Liver (tissue), 9 donors: ENCODE results near the gene PPM1E. TPM values are rescaled to one million over a fixed set of nuclear protein-coding genes. Genes with fewer than 3 reads are reported as not detected.

ENCODE experiments used
- DNase-seq: peaks from one replicate; pipeline ENCODE4 v3.0.0-alpha.2; 2017; ENCODE audit warnings: low spot score
- H3K27ac ChIP-seq, 2 donors: one replicate each; pipeline ENCODE4 v1.7.0; 2013; ENCODE audit warnings: inconsistent platforms in 2 of 2, low read length in 2 of 2, control low read depth in 1 of 2, low read depth in 1 of 2, mild to moderate bottlenecking in 1 of 2
- H3K27me3 ChIP-seq, 4 donors: one replicate each; pipeline versions ENCODE4 v1.6.1 to v1.7.0; 2013; ENCODE audit warnings: low read length in 3 of 4, inconsistent platforms in 1 of 4, mild to moderate bottlenecking in 1 of 4, moderate library complexity in 1 of 4; ENCODE audit not compliant: control insufficient read depth in 4 of 4, insufficient read depth in 4 of 4
- H3K36me3 ChIP-seq, 4 donors: one replicate each; pipeline versions ENCODE4 v1.6.1 to v1.7.0; 2013; ENCODE audit warnings: low read length in 3 of 4, mild to moderate bottlenecking in 3 of 4, low read depth in 1 of 4, moderate library complexity in 1 of 4; ENCODE audit not compliant: control insufficient read depth in 4 of 4, insufficient read depth in 3 of 4
- H3K4me1 ChIP-seq, 4 donors: one replicate each; pipeline versions ENCODE4 v1.6.1 to v1.7.0; 2013; ENCODE audit warnings: low read length in 3 of 4, mild to moderate bottlenecking in 3 of 4, moderate library complexity in 1 of 4; ENCODE audit not compliant: control insufficient read depth in 4 of 4, insufficient read depth in 4 of 4
- H3K4me3 ChIP-seq, 3 donors: one replicate each; pipeline versions ENCODE4 v1.6.1 to v1.7.0; 2013; ENCODE audit warnings: low read length in 3 of 3, control low read depth in 1 of 3, low read depth in 1 of 3, mild to moderate bottlenecking in 1 of 3
- H3K9ac ChIP-seq, 2 donors: one replicate each; pipeline ENCODE4 v1.7.0; 2013; ENCODE audit warnings: low read length in 2 of 2, mild to moderate bottlenecking in 2 of 2, moderate library complexity in 2 of 2, control low read depth in 1 of 2, low read depth in 1 of 2
- H3K9me3 ChIP-seq, 4 donors: one replicate each; pipeline versions ENCODE4 v1.6.1 to v1.7.0; 2013; ENCODE audit warnings: low read length in 3 of 4; ENCODE audit not compliant: control insufficient read depth in 4 of 4
- EGR1 ChIP-seq, 2 donors: IDR thresholded peaks; 2 replicates each; pipeline ENCODE4 v1.6.1; 2016 to 2018; ENCODE audit warnings: antibody characterized with exemption in 2 of 2, low read depth in 2 of 2
- FOXA1 ChIP-seq: IDR thresholded peaks from 2 replicates; pipeline ENCODE4 v1.6.1; 2016; ENCODE audit warnings: antibody characterized with exemption
- GABPA ChIP-seq, 2 donors: IDR thresholded peaks in 1 of 2; conservative IDR thresholded peaks in 1 of 2; 2 replicates each; pipeline ENCODE4 v1.6.1; 2016; ENCODE audit warnings: antibody characterized with exemption in 2 of 2, mild to moderate bottlenecking in 1 of 2, moderate library complexity in 1 of 2
- HNF4A ChIP-seq, 2 donors: conservative IDR thresholded peaks; 2 replicates each; pipeline ENCODE4 v1.6.1; 2016; ENCODE audit warnings: antibody characterized with exemption in 2 of 2, mild to moderate bottlenecking in 2 of 2
- HNF4G ChIP-seq: IDR thresholded peaks from 2 replicates; pipeline ENCODE4 v1.6.1; 2016; ENCODE audit warnings: antibody characterized with exemption
- JUND ChIP-seq, 2 donors: IDR thresholded peaks; 2 replicates each; pipeline ENCODE4 v1.6.1; 2016; ENCODE audit warnings: antibody characterized with exemption in 2 of 2
- NR2F2 ChIP-seq: IDR thresholded peaks from 2 replicates; pipeline ENCODE4 v1.6.1; 2016; ENCODE audit warnings: antibody characterized with exemption
- RAD21 ChIP-seq, 2 donors: IDR thresholded peaks; 2 replicates each; pipeline ENCODE4 v1.6.1; 2016; ENCODE audit warnings: antibody characterized with exemption in 2 of 2, mild to moderate bottlenecking in 2 of 2
- RXRA ChIP-seq, 2 donors: IDR thresholded peaks; 2 replicates each; pipeline ENCODE4 v1.6.1; 2017 to 2018; ENCODE audit warnings: antibody characterized with exemption in 2 of 2, mild to moderate bottlenecking in 1 of 2
- TAF1 ChIP-seq: conservative IDR thresholded peaks from 2 replicates; pipeline ENCODE4 v1.6.1; 2016; ENCODE audit warnings: antibody characterized with exemption, mild to moderate bottlenecking
- YY1 ChIP-seq: IDR thresholded peaks from 2 replicates; pipeline ENCODE4 v1.6.1; 2016; ENCODE audit warnings: antibody characterized with exemption, mild to moderate bottlenecking
- WGBS: extraction: QIAGEN DNeasy Blood & Tissue Kit; methylation state at CpG from one replicate; pipeline ENCODE4 v1.1.7; 2013; 5-methylcytosine and 5-hydroxymethylcytosine counted together
- polyA plus RNA-seq, 2 donors: library from polyadenylated mRNA; stranded (reverse) in 1 of 2; unstranded in 1 of 2; fragments of 200-250 nt in 1 of 2; fragments of >200 nt in 1 of 2; fragmentation: Nextera tagmentation in 1 of 2; extraction: Ambion mirVana in 1 of 2; gene quantifications; one replicate each; pipeline versions ENCODE4 v1.2.1 to v1.2.3, GENCODE V29; 2013 to 2015
- total RNA-seq, 2 donors: library from RNA; depleted of rRNA; stranded (reverse); fragments of >200 nt; gene quantifications; one replicate each; pipeline ENCODE4 v1.2.3, GENCODE V29; 2014
- TF ChIP-seq, protein P1 (sequence below): IDR thresholded peaks from 2 replicates; pipeline ENCODE4 v1.6.1; 2016; ENCODE audit warnings: antibody characterized with exemption
- TF ChIP-seq, protein P2 (sequence below): IDR thresholded peaks from 2 replicates; pipeline ENCODE4 v1.6.1; 2016; ENCODE audit warnings: antibody characterized with exemption, mild to moderate bottlenecking
- TF ChIP-seq, protein P3 (sequence below): fragments of 150-350 bp; IDR thresholded peaks from 2 replicates; pipeline ENCODE4 v1.5.1; 2017; ENCODE audit warnings: improper control_type of control experiment, low read depth, low read length; ENCODE audit not compliant: missing input control
- TF ChIP-seq, protein P4 (sequence below): IDR thresholded peaks from 2 replicates; pipeline ENCODE4 v1.6.1; 2016; ENCODE audit warnings: antibody characterized with exemption
- TF ChIP-seq, protein P5 (sequence below): IDR thresholded peaks from 2 replicates; pipeline ENCODE4 v1.6.1; 2016; ENCODE audit warnings: antibody characterized with exemption
- donor health status: healthy.
- donor health status: healthy.
- donor health status: healthy.
- donor health status: healthy.
- donor health status: healthy.

The PPM1E gene
- total and polyA plus RNA-seq, 4 donors: 0.25 to 0.61 (median 0.50) TPM; not detected in 1

DNA sequence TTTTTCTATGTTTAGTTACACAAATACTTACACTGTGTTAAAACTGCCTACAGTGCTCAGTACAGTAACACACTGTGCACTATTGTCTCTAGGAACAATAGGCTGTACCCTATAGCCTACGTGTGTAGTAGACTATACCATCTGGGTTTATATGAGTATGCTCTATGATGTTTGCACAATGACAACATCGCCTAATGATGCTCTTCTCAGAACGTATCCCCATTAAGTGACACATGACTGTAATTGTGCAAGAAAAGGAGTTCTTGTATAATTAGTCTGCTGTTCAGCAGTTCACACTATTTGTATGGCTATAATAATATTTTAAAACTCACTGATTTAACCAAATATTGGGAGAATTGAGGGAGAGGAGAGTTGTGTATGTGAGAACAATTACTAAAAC is 177.3 kb downstream of the PPM1E start:
- Histone ChIP-seq H3K27ac (no peak overlapping the region), H3K9ac (no peak overlapping the region), H3K27me3 (no peaks in the 10 kb centered on the region), H3K4me1 (no peaks in the 10 kb centered on the region), H3K9me3 (no peaks in the 10 kb centered on the region), H3K4me3 (no peak overlapping the region), H3K36me3 (no peaks in the 10 kb centered on the region)
- 87% methylated on average over 3 of the region's 3 CpGs for WGBS
- DNase-seq: no peak
- no peak for TF ChIP-seq GABPA (IDR thresholded peaks at IDR 0.05 in 1 of 2, conservative IDR thresholded peaks at IDR 0.05 in 1 of 2)
- TF ChIP-seq, protein P1, sequence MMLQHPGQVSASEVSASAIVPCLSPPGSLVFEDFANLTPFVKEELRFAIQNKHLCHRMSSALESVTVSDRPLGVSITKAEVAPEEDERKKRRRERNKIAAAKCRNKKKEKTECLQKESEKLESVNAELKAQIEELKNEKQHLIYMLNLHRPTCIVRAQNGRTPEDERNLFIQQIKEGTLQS: no peak

DNA sequence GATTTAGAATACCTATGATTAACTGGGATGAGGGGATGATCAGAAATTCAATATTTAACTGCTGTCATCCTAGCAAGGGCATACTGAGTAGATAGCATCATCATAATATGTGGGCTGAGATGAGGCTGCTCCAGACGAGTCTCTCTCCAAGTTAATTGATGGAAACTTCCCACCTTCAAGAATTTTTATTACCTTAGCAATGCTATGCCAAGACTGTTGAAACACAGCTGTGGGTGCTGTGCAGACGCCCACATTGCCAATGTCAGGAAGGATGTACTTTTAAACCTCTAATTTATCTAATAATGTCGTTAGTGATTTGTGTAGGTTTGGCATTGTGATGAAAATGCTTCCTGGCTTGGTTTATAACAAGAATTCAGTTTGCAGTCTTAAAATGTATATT is 180.6 kb downstream of the PPM1E start:
- DNase-seq: no peak
- Histone ChIP-seq H3K4me3 (no peak overlapping the region), H3K9ac (no peak overlapping the region), H3K36me3 (no peaks in the 10 kb centered on the region), H3K27ac (no peak overlapping the region), H3K9me3 (no peaks in the 10 kb centered on the region), H3K27me3 (no peaks in the 10 kb centered on the region), H3K4me1 (no peaks in the 10 kb centered on the region)
- WGBS: 68% methylated on average over 3 of the region's 3 CpGs
- TF ChIP-seq RAD21 (IDR thresholded peaks at IDR 0.05): no peak
- TF ChIP-seq HNF4G: no peak
- TF ChIP-seq, protein P2, sequence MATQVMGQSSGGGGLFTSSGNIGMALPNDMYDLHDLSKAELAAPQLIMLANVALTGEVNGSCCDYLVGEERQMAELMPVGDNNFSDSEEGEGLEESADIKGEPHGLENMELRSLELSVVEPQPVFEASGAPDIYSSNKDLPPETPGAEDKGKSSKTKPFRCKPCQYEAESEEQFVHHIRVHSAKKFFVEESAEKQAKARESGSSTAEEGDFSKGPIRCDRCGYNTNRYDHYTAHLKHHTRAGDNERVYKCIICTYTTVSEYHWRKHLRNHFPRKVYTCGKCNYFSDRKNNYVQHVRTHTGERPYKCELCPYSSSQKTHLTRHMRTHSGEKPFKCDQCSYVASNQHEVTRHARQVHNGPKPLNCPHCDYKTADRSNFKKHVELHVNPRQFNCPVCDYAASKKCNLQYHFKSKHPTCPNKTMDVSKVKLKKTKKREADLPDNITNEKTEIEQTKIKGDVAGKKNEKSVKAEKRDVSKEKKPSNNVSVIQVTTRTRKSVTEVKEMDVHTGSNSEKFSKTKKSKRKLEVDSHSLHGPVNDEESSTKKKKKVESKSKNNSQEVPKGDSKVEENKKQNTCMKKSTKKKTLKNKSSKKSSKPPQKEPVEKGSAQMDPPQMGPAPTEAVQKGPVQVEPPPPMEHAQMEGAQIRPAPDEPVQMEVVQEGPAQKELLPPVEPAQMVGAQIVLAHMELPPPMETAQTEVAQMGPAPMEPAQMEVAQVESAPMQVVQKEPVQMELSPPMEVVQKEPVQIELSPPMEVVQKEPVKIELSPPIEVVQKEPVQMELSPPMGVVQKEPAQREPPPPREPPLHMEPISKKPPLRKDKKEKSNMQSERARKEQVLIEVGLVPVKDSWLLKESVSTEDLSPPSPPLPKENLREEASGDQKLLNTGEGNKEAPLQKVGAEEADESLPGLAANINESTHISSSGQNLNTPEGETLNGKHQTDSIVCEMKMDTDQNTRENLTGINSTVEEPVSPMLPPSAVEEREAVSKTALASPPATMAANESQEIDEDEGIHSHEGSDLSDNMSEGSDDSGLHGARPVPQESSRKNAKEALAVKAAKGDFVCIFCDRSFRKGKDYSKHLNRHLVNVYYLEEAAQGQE: no peak
- TF ChIP-seq, protein P3, sequence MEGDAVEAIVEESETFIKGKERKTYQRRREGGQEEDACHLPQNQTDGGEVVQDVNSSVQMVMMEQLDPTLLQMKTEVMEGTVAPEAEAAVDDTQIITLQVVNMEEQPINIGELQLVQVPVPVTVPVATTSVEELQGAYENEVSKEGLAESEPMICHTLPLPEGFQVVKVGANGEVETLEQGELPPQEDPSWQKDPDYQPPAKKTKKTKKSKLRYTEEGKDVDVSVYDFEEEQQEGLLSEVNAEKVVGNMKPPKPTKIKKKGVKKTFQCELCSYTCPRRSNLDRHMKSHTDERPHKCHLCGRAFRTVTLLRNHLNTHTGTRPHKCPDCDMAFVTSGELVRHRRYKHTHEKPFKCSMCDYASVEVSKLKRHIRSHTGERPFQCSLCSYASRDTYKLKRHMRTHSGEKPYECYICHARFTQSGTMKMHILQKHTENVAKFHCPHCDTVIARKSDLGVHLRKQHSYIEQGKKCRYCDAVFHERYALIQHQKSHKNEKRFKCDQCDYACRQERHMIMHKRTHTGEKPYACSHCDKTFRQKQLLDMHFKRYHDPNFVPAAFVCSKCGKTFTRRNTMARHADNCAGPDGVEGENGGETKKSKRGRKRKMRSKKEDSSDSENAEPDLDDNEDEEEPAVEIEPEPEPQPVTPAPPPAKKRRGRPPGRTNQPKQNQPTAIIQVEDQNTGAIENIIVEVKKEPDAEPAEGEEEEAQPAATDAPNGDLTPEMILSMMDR: no peak
- TF ChIP-seq JUND (IDR thresholded peaks at IDR 0.05): no peak
- TF ChIP-seq EGR1 (IDR thresholded peaks at IDR 0.05; ENCODE audit: low read depth in 2 of 2): no peak
- TF ChIP-seq NR2F2: no peak
- TF ChIP-seq YY1: no peak
- TF ChIP-seq, protein P4, sequence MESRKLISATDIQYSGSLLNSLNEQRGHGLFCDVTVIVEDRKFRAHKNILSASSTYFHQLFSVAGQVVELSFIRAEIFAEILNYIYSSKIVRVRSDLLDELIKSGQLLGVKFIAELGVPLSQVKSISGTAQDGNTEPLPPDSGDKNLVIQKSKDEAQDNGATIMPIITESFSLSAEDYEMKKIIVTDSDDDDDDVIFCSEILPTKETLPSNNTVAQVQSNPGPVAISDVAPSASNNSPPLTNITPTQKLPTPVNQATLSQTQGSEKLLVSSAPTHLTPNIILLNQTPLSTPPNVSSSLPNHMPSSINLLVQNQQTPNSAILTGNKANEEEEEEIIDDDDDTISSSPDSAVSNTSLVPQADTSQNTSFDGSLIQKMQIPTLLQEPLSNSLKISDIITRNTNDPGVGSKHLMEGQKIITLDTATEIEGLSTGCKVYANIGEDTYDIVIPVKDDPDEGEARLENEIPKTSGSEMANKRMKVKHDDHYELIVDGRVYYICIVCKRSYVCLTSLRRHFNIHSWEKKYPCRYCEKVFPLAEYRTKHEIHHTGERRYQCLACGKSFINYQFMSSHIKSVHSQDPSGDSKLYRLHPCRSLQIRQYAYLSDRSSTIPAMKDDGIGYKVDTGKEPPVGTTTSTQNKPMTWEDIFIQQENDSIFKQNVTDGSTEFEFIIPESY: no peak
- TF ChIP-seq TAF1: no peak
- TF ChIP-seq FOXA1: no peak
- TF ChIP-seq RXRA (IDR thresholded peaks at IDR 0.05): no peak
- TF ChIP-seq, protein P1: no peak
- no peak for TF ChIP-seq GABPA (IDR thresholded peaks at IDR 0.05 in 1 of 2, conservative IDR thresholded peaks at IDR 0.05 in 1 of 2)
- no peak for TF ChIP-seq HNF4A (conservative IDR thresholded peaks at IDR 0.05)
- TF ChIP-seq, protein P5, sequence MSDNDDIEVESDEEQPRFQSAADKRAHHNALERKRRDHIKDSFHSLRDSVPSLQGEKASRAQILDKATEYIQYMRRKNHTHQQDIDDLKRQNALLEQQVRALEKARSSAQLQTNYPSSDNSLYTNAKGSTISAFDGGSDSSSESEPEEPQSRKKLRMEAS: no peak
